Measurements from ENCODE around the gene AATK. TPM values are rescaled to one million over a fixed set of nuclear protein-coding genes. Genes with fewer than 3 reads are reported as not detected.

The AATK gene
- total and polyA plus RNA-seq, 2 of the 4 experiments (the other 2 are of a cell fraction) = under 0.01 to 0.21 TPM

GRCh38 chr17:81120695-81121621 is 45.1 kb downstream of the AATK start:
- Histone ChIP-seq H3K9ac (ENCODE audit: low read depth, low read length) (no peak overlapping the region), H4K20me1 (ENCODE audit: insufficient read depth, low read length) (no peaks in the 10 kb centered on the region), H3K18ac (ENCODE audit: low read depth, low read length) (no peak overlapping the region), H4K91ac (ENCODE audit: insufficient read depth, low read depth, low read length) (no peak overlapping the region), H2BK5ac (ENCODE audit: low read depth, low read length, poor library complexity, severe bottlenecking) (no peak overlapping the region), H3K9me1 (ENCODE audit: insufficient read depth, low read length) (no peaks in the 10 kb centered on the region), H3K9me3 (ENCODE audit: control insufficient read depth, insufficient read depth, low read length) (no peaks in the 10 kb centered on the region), H3K14ac (replicated peaks; ENCODE audit: low read depth, low read length) (no peak overlapping the region), H4K8ac (ENCODE audit: low read depth in 2 of 2, low read length in 2 of 2) (no peak overlapping the region), H3K23ac (ENCODE audit: low read depth, low read length) (no peak overlapping the region), H2AK5ac (ENCODE audit: low read depth, low read length) (no peak overlapping the region), H2BK20ac (ENCODE audit: low read depth, low read length) (no peak overlapping the region), H3K27ac (ENCODE audit: insufficient read depth, low read length) (no peak overlapping the region), H3K4ac (ENCODE audit: low read depth, low read length) (no peak overlapping the region), H3K79me1 (ENCODE audit: low read depth in 1 of 2, low read length in 2 of 2) (no peaks in the 10 kb centered on the region), H3K4me1 (ENCODE audit: control insufficient read depth, insufficient read depth, low read length) (peaks cover 3% of the 10 kb centered on the region), H2AFZ (replicated peaks; ENCODE audit: low read length, poor library complexity) (no peak overlapping the region), H3K4me2 (ENCODE audit: low read depth, low read length) (no peak overlapping the region), H3K4me3 (ENCODE audit: insufficient read depth, low read depth, low read length) (no peak overlapping the region), H3K27me3 (ENCODE audit: control insufficient read depth, insufficient read depth, low read length) (peaks cover 31% of the 10 kb centered on the region), H2BK120ac (ENCODE audit: low read depth, low read length) (no peak overlapping the region), H4K5ac (ENCODE audit: low read depth, low read length) (no peak overlapping the region), H2BK15ac (ENCODE audit: low read depth, low read length) (no peak overlapping the region), H3K56ac (ENCODE audit: extremely low read depth, insufficient read depth, low read length) (no peak overlapping the region), H2AK9ac (replicated peaks; ENCODE audit: low read depth, low read length, poor library complexity) (no peak overlapping the region), H3K36me3 (ENCODE audit: control insufficient read depth, insufficient read depth, low read length) (no peaks in the 10 kb centered on the region)
- CTCF ChIA-PET = no interaction called here
- ATAC-seq (ENCODE audit: low read depth) = no peak
- DNase-seq = no peak
- POLR2A ChIA-PET (ENCODE audit: unreplicated experiment) = no interaction called here
- 77% methylated on average over 23 of the region's 45 CpGs; no CpG with 5 or more reads in 1 of the 2 experiments for WGBS, 2 experiments (ENCODE audit: extremely low coverage in 2 of 2, insufficient read length in 1 of 2)
- dilution Hi-C loops (cut with HindIII; ENCODE audit: low sequenced_read_pairs, unreplicated experiment) (no loop called here), in situ Hi-C loops (cut with MboI; ENCODE audit: low sequenced_read_pairs) (no loop called here), intact Hi-C loops (cut with micrococcal nuclease) (no loop called here)
- no TSS peak for BruUV-seq (replicated peaks)
- TF ChIP-seq RCOR1 (IDR thresholded peaks at IDR 0.05; ENCODE audit: insufficient replicate concordance, low read length) (no peak), RFX5 (IDR thresholded peaks at IDR 0.05; ENCODE audit: low read depth, low read length) (no peak), BHLHE40 (IDR thresholded peaks at IDR 0.05; ENCODE audit: low read depth, low read length) (no peak), RAD21 (IDR thresholded peaks at IDR 0.05; ENCODE audit: low read length) (no peak), CTCF (conservative IDR thresholded peaks at IDR 0.05; ENCODE audit: low read depth, low read length) (no peak), SMC3 (IDR thresholded peaks at IDR 0.05; ENCODE audit: low read depth, low read length) (no peak), CHD1 (IDR thresholded peaks at IDR 0.05; ENCODE audit: low read depth, low read length) (no peak), CEBPB (IDR thresholded peaks at IDR 0.05; ENCODE audit: low read depth, low read length) (no peak), MAZ (IDR thresholded peaks at IDR 0.05; ENCODE audit: borderline replicate concordance, low read depth, low read length) (no peak), NFE2L2 (IDR thresholded peaks at IDR 0.05; ENCODE audit: low read depth, low read length) (no peak), MAFK (IDR thresholded peaks at IDR 0.05; ENCODE audit: low read depth, low read length) (no peak), MXI1 (IDR thresholded peaks at IDR 0.05; ENCODE audit: borderline replicate concordance, low read depth, low read length) (no peak), POLR2A (IDR thresholded peaks at IDR 0.05; ENCODE audit: low read depth, low read length) (no peak), FOS (IDR thresholded peaks at IDR 0.05; ENCODE audit: low read depth, low read length) (no peak)
- TF ChIP-seq, protein P1, sequence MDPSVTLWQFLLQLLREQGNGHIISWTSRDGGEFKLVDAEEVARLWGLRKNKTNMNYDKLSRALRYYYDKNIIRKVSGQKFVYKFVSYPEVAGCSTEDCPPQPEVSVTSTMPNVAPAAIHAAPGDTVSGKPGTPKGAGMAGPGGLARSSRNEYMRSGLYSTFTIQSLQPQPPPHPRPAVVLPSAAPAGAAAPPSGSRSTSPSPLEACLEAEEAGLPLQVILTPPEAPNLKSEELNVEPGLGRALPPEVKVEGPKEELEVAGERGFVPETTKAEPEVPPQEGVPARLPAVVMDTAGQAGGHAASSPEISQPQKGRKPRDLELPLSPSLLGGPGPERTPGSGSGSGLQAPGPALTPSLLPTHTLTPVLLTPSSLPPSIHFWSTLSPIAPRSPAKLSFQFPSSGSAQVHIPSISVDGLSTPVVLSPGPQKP (IDR thresholded peaks at IDR 0.05; ENCODE audit: borderline replicate concordance, low read depth, low read length) = no peak

All from IMR-90 (cell line).